Fibroblast of peridontal ligament (primary cell): ENCODE data around the gene MICALL1.

Experiments used
- DNase-seq: peaks from one replicate; pipeline ENCODE4 v3.0.0-alpha.2; 2010; ENCODE audit errors: extremely low read depth

Gene MICALL1

GRCh38 chr22:37905534-37906363 is at the start of gene MICALL1:
MICALL1 (plus strand) TSS chr22:37906297; CDS start chr22:37906423, 126 bp downstream.
- DNase-seq: peak; percentile 46

GRCh38 chr22:37860796-37861421 is 45.2 kb upstream of the MICALL1 start:
- no peak for DNase-seq

- DNase-seq: no peak
These were observed 43.3 kb upstream of the MICALL1 start for GRCh38 chr22:37862570-37863325.

DNA sequence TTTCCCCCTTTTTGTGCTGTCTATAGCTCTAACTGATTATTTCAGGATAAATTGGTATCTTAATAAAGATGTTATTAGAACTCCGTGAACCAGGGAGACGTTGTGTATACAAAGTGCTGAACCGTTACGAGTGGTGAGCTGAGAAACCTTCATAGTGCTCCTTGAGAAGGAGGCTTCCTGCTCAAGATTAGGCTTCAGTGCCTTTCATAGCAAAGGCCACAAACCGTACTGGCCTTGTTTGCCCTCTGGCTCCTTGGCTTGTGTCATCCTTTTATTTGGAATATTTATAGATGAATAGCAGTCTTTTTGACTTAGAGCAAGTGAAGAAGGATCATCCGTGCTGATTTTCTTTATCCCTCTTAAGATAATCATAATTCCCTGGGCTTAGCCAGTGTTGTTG is 40.6 kb upstream of the MICALL1 start:
- DNase-seq: no peak

DNA sequence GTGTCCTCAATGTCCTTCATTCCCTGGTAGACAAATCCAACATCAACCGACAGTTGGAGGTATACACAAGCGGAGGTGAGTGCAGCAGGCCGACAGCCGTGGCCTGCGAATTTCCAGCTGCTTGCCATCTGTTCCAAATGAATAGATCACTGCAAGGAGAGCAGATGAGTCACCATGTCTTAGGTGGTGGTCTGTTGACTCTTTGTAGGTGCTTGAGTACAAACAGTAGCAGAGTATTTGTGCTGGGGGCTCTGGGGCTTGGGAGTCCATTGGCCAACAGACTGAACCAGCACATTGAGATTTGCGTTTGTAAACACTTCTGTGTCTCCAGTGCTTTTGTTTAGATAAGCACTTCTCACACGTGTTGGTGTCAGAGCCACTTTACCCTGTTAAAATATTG is 35.8 kb upstream of the MICALL1 start:
- no peak for DNase-seq

GRCh38 chr22:37880668-37881440 is 25.2 kb upstream of the MICALL1 start:
- peak; percentile 67 for DNase-seq

DNA sequence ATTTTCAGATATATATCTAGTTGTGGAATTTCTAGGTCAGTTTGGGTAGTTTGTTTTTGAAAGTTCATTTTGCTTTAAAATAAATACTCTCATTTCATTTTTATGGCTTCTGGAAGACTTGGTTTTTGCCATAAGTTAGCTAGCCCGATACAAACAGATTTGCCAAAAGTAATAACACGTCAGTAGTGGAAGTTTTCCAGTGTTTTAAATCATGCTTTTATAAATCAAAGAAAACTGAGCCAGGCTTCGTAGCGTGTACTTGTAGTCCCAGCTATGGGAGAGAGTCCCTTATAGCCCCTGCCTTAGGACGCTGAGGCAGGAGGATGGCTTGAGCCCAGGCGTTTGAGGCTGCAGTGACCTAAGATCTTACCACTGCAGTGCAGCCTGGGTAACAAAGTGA is 21.7 kb upstream of the MICALL1 start:
- peak; percentile 89 for DNase-seq

GRCh38 chr22:37887584-37888378 is 18.3 kb upstream of the MICALL1 start:
- peak; percentile 91 for DNase-seq

GRCh38 chr22:37891926-37892325 is 14.2 kb upstream of the MICALL1 start:
- DNase-seq: no peak

GRCh38 chr22:37892566-37893335 is 13.3 kb upstream of the MICALL1 start:
- DNase-seq: peak; percentile 49

DNA sequence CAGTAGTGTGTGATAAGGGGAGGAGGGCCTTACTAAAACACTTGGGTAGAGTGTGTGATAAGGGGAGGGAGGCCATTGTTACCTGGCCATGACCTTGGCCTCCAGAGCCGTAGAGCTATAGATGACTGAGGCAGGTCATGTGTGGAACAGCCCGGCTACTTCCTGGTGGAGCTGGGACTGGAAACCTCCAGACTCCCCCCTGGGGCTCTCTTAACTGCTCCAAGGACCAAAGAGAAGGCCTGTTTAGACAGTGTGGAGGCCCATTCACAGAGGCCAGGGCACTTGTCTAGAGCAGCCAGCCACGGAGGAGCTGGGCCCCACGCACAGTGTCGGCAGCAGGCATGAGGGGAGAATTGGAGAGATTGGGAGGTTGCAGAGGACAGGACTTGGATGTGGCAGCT is 12.5 kb upstream of the MICALL1 start:
- no peak for DNase-seq

- DNase-seq: no peak
These were observed 11.0 kb upstream of the MICALL1 start for GRCh38 chr22:37894939-37895670.

GRCh38 chr22:37896181-37896592 is 9.9 kb upstream of the MICALL1 start:
- DNase-seq: no peak

GRCh38 chr22:37896939-37897338 is 9.2 kb upstream of the MICALL1 start:
- no peak for DNase-seq

- no peak for DNase-seq
These were observed 8.3 kb upstream of the MICALL1 start for GRCh38 chr22:37897807-37898206.

DNA sequence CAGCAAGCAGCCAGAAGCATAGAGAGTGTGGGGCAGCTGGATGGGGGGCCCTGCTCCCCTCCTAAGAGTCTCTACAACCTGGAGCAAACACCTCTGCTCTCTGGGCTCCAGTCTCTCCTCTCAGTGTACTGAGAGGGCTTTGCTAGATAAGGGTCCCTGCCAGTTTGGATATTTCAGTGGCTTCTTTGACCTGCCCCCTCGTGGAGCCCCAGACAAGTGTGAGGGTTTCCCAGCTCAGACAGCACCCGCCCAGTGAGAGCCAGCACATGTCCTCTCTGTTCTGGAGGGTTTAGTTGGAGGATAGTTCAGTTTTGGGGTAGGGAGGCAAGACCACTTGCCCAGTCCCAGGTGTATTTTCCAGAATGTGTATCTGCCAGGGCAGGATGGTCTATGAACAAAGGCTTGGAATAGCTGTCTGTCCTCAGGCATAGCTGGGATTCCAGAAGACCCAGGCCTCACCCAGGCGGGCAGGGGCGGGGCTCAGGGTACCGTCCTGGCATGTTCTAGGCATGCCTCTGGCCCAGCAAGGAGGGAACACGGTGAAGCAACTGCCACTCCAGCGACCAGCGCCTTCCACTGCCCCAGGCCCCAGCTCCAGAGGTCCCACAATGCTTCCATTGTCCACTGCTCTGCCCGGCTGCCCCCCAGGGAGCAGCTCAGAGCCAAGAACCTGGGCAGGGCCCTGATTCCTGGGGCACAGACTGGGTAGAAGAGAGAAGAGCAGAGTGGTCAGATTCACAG is 7.5 kb upstream of the MICALL1 start:
- DNase-seq: no peak

DNA sequence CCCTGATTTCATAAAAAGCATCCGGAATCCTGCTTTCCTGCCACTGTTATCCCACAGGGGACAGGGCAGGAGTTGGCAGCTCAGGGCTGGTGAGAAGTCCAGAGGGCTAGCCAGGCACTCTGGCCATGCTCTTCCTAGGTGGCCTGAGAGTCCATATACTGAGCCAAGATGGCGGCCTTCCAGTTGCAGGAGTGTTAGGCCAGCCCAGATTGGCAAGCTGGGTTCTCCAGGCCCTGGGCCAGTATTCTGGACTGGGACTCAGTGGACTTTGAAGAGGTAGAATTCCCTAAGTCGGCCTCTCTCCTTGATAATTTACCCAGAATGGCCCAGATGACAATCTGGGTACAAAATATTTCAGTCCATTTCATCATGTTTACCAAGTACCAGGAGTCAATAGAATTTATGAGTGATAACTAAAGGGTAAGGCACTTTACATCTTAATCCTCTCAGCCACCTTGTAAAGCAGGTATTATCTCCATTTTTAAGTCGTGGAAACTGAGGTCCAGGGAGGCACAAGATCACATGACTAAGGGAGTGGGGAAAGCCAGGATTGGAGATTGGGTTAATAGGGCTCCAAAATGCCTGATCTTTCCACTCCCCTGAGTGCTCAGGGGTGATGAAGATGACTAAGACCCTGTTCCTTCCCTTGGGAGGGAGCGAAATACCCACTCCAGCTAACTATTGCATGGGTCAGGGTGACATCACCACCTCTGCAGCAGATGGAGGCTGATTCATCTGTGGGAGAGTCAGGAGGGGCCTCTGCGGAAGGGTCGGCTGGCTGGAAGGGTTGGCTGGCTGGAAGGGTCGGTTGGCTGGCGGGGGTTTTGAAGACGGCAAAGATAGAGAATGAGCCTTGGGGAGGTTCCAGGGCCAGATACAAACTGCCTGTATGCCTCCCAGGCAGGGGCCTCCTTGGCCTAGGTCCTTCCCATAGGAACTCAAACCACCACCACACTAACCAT is 1.2 kb upstream of the MICALL1 start:
- DNase-seq: peak; percentile 99
